PFSK-1 (cell line): ENCODE measurements around the gene FAM217A.

Source experiments
- FOXP2 ChIP-seq: optimal IDR thresholded peaks from 2 replicates; pipeline ENCODE3; 2011; ENCODE audit warnings: borderline replicate concordance, control low read depth, inconsistent platforms; ENCODE audit not compliant: insufficient read depth; ENCODE audit errors: extremely low read length, extremely low read depth
- POLR2AphosphoS5 ChIP-seq: IDR thresholded peaks from 2 replicates; pipeline ENCODE4 v1.6.1; 2012; ENCODE audit warnings: low read depth, mild to moderate bottlenecking, control low read depth, low read length, moderate library complexity
- SIN3A ChIP-seq: IDR thresholded peaks from 2 replicates; pipeline ENCODE4 v1.6.1; 2012; ENCODE audit warnings: mild to moderate bottlenecking, low read length, moderate library complexity, borderline replicate concordance; ENCODE audit not compliant: insufficient read depth
- TAF1 ChIP-seq: IDR thresholded peaks from 2 replicates; pipeline ENCODE4 v1.6.1; 2012; ENCODE audit warnings: low read length, control low read depth, borderline replicate concordance; ENCODE audit not compliant: insufficient read depth
- TF ChIP-seq, protein P1 (sequence below), 2 experiments: IDR thresholded peaks; 2 replicates each; pipeline versions ENCODE4 v1.6.1 to v1.8.0; 2011 to 2012; ENCODE audit warnings: low read depth in 2 of 2, low read length in 2 of 2, control low read depth in 1 of 2, inconsistent platforms in 1 of 2, mild to moderate bottlenecking in 1 of 2, moderate library complexity in 1 of 2; ENCODE audit not compliant: insufficient read depth in 1 of 2

FAM217A gene

DNA sequence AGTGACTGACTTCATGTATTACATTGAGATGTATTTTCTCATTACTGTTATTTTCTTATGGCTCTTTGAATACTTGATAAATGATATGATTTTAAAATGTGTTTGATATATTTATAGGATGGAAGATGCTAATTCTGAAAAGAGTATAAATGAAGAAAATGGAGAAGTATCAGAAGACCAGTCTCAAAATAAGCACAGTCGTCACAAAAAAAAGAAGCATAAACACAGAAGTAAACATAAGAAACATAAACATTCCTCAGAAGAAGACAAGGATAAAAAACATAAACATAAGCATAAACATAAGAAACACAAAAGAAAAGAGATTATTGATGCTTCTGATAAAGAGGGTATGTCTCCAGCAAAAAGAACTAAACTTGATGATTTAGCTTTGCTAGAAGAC lies 47.5 kb downstream of the FAM217A start:
- no peak for TF ChIP-seq SIN3A
- no peak for TF ChIP-seq FOXP2
- TF ChIP-seq, protein P1, sequence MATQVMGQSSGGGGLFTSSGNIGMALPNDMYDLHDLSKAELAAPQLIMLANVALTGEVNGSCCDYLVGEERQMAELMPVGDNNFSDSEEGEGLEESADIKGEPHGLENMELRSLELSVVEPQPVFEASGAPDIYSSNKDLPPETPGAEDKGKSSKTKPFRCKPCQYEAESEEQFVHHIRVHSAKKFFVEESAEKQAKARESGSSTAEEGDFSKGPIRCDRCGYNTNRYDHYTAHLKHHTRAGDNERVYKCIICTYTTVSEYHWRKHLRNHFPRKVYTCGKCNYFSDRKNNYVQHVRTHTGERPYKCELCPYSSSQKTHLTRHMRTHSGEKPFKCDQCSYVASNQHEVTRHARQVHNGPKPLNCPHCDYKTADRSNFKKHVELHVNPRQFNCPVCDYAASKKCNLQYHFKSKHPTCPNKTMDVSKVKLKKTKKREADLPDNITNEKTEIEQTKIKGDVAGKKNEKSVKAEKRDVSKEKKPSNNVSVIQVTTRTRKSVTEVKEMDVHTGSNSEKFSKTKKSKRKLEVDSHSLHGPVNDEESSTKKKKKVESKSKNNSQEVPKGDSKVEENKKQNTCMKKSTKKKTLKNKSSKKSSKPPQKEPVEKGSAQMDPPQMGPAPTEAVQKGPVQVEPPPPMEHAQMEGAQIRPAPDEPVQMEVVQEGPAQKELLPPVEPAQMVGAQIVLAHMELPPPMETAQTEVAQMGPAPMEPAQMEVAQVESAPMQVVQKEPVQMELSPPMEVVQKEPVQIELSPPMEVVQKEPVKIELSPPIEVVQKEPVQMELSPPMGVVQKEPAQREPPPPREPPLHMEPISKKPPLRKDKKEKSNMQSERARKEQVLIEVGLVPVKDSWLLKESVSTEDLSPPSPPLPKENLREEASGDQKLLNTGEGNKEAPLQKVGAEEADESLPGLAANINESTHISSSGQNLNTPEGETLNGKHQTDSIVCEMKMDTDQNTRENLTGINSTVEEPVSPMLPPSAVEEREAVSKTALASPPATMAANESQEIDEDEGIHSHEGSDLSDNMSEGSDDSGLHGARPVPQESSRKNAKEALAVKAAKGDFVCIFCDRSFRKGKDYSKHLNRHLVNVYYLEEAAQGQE (IDR thresholded peaks at IDR 0.05; ENCODE audit: insufficient read depth in 1 of 2, low read depth in 2 of 2, low read length in 2 of 2): no peak
- no peak for TF ChIP-seq TAF1
- no peak for TF ChIP-seq POLR2AphosphoS5

DNA sequence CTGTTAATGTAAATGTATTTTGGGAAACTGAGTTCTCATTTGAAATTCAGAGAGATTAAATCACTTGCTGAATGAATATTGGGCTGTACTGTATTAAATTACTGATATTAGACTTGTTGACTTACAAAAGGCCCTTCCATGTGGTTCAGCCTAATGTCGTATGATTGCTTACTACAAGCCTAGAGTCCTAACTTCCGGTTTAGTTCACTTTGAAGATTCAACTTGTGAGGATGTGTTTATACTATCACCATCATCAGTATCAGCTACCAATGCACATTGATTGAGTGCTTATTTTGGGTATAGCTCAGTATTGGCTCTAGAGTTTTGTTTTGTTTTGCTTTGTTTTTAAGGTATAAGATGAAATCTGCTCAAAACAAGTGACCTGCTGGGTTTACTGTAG lies 48.3 kb downstream of the FAM217A start:
- TF ChIP-seq FOXP2 (no peak), TAF1 (no peak), POLR2AphosphoS5 (no peak)
- TF ChIP-seq, protein P1 (IDR thresholded peaks at IDR 0.05; ENCODE audit: insufficient read depth in 1 of 2, low read depth in 2 of 2, low read length in 2 of 2): no peak

DNA sequence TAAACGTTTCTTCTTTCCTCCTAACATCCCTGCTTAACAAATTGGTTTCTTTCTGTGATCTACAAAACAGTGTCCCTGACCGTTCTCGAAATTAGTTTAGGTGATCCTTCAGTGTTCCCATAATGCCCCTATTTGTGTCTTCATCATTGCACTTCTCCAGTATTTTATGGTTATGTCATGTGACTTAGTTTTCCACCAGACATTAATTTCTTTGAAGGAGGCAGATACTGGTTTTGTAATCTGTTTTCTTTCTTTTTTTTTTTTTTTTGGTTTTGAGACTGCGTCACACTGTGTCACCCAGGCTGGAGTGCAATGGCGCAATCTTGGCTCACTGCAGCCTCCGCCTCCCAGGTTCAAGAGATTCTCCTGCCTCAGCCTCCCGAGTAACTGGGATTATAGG lies 49.2 kb downstream of the FAM217A start:
- TF ChIP-seq SIN3A: no peak
- no peak for TF ChIP-seq FOXP2
- TF ChIP-seq, protein P1 (IDR thresholded peaks at IDR 0.05; ENCODE audit: insufficient read depth in 1 of 2, low read depth in 2 of 2, low read length in 2 of 2): no peak
- TF ChIP-seq POLR2AphosphoS5: no peak
- TF ChIP-seq TAF1: no peak

DNA sequence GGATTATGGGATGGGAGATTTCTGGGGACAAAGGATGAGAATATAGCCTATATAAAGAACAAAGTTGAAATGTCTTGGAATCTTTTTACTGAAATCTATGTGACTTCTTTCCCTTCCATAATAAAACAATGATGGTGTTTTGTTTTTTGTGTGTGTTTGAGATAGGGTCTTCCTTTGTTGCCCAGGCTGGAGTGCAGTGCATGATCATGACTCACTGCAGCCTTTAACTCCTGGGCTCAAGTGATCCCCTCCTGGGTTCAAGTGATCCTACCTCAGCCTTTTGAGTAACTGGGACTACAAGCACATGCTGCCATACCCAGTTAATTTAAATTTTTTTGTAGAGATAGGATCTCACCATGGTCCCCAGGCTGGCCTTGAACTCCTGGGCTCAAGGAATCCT lies 50.9 kb downstream of the FAM217A start:
- TF ChIP-seq SIN3A (no peak), POLR2AphosphoS5 (no peak), TAF1 (no peak), FOXP2 (no peak)
- TF ChIP-seq, protein P1 (IDR thresholded peaks at IDR 0.05; ENCODE audit: insufficient read depth in 1 of 2, low read depth in 2 of 2, low read length in 2 of 2): no peak

DNA sequence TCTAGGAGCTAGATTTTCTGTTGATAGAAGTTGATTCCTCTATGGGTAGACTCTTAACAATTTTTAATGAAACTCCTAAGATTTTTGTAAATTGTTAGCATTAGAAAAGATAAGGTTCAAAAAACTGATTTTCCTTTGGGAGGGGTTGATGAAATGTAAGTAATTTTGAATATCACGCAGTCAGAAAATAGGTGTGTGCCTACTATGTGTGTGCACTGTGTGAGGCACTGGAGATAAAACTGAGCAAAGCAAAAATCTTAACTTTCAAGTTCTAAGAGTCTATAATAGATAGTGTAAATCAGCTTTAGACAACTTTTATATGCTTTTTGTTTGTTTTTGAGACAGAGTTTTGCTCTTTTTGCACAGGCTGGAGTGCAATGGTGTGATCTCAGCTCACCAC lies 53.3 kb downstream of the FAM217A start:
- TF ChIP-seq POLR2AphosphoS5 (no peak), FOXP2 (no peak), SIN3A (no peak)
